Thyroid gland (tissue), 4 donors: ENCODE measurements around the gene C17orf75.

Experiments used
- POLR2A ChIP-seq, 2 donors: fragments of 450-650 bp; IDR thresholded peaks; one replicate each; pipeline ENCODE4 v1.6.1; 2017; ENCODE audit warnings: antibody characterized with exemption in 2 of 2, mild to moderate bottlenecking in 2 of 2, moderate library complexity in 1 of 2
- TF ChIP-seq, protein P1 (sequence below), 6 experiments: fragments of 200-600 bp in 3 of 6; fragments of 450-650 bp in 3 of 6; sonication (generic) in 3 of 6; IDR thresholded peaks; one replicate each; pipeline ENCODE4 v1.5.1; 2016 to 2019; ENCODE audit warnings: antibody characterized with exemption in 6 of 6, mild to moderate bottlenecking in 2 of 6, inconsistent platforms in 1 of 6, moderate library complexity in 1 of 6

GRCh38 chr17:32318071-32318470, 23.9 kb downstream of the C17orf75 start:
- TF ChIP-seq, protein P1, sequence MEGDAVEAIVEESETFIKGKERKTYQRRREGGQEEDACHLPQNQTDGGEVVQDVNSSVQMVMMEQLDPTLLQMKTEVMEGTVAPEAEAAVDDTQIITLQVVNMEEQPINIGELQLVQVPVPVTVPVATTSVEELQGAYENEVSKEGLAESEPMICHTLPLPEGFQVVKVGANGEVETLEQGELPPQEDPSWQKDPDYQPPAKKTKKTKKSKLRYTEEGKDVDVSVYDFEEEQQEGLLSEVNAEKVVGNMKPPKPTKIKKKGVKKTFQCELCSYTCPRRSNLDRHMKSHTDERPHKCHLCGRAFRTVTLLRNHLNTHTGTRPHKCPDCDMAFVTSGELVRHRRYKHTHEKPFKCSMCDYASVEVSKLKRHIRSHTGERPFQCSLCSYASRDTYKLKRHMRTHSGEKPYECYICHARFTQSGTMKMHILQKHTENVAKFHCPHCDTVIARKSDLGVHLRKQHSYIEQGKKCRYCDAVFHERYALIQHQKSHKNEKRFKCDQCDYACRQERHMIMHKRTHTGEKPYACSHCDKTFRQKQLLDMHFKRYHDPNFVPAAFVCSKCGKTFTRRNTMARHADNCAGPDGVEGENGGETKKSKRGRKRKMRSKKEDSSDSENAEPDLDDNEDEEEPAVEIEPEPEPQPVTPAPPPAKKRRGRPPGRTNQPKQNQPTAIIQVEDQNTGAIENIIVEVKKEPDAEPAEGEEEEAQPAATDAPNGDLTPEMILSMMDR (IDR thresholded peaks at IDR 0.05): no peak
- TF ChIP-seq POLR2A (IDR thresholded peaks at IDR 0.05): no peak
